Hematopoietic multipotent progenitor cell treated with erythropoietin and hydrocortisone succinate and interleukin-3 and kit ligand, for 6 days (in vitro differentiated cells): ENCODE measurements around the gene DERL2.

Experiments used
- DNase-seq: peaks from one replicate; pipeline ENCODE4 v3.0.0-alpha.2; 2015

Gene DERL2

DNA sequence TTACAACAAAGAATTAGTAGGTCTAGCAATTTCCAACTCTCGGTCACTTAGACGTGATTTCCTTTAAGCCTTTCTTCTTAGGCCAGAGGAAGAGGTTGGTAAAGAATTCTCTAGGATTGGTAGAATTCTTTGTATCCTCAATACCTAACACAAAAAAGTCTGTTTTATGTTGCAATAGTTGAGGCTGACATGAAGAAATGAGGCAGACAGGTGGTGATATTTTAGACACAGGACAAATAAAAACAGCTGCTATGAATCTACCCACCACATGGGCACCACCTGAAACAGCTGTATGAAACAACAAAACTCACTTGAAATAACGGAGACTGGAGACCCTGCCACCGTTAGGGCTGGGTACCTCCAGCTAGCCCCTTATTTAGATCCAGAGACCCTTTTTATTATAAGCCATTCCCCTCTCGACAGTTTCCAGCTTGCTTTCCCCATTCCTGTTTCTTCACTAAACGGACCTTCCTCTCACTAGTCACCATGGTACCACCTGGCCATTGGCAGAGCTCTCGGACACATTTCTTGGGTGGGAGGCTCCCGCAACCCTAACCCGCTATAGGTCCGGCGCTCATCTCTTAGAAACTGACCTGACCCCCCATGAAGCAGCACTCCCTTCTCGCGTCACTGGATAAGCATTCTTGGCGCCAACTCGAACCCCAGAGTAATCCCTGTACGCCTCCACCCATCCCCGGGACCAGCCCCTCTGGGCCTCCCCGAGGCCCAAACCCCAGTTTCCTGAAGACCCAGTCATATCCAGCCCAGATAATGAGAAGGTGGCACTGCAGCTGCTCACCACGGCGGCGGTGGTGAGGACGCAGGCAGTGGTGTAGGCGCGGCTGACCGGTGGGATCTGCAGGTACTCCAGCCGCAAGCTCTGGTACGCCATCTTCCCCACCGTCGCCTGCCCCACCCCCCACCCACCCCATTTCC, at the start of gene DERL2:
Gene DERL2 (minus strand): TSS at position 909 of the 936 bp plus-strand sequence. CDS start 17 bp downstream, at position 892.
- peak; percentile 65 for DNase-seq

GRCh38 chr17:5535436-5535835, 49.5 kb upstream of the DERL2 start:
- no peak for DNase-seq

- DNase-seq = no peak
Measured at GRCh38 chr17:5533486-5534315, 47.7 kb upstream of the DERL2 start.

DNA sequence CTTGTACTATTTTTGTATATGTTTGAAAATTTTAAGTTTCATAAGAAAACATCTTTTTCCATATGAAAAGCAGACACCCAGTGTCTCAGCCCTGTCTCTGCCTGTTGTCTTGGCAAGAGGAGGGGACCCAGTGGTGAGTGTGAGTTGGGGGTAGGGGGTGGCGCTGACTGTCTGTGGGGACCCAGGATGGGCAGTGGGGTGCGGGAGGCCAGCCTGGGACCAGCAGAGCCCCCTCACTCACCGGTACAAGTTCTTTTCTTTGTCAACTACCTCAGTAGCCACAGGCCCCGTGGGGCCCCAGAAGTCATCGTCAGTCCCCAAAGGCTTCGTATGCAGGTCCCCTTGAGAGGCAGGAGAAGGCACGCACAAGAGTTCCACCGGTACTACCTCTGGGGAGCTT, 46.6 kb upstream of the DERL2 start:
- DNase-seq = no peak

DNA sequence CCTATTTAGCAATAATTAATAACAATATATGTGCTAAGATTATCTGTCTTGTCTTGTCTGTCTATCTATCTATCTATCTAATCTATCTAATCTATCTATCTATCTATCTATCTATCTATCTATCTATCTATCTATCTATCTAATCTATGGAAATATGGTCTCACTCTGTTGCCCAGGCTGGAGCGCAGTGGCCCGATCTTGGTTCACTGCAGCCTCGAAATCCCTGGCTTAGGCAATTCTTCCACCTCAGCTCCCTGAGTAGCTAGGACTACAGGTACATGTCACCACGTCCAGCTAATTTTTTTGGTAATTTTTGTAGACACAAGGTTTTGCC, 45.1 kb upstream of the DERL2 start:
- DNase-seq = no peak

GRCh38 chr17:5530265-5531084, 44.5 kb upstream of the DERL2 start:
- DNase-seq = no peak

GRCh38 chr17:5527601-5528250, 41.7 kb upstream of the DERL2 start:
- no peak for DNase-seq

GRCh38 chr17:5526821-5527598, 41.0 kb upstream of the DERL2 start:
- DNase-seq = peak; percentile 28

DNA sequence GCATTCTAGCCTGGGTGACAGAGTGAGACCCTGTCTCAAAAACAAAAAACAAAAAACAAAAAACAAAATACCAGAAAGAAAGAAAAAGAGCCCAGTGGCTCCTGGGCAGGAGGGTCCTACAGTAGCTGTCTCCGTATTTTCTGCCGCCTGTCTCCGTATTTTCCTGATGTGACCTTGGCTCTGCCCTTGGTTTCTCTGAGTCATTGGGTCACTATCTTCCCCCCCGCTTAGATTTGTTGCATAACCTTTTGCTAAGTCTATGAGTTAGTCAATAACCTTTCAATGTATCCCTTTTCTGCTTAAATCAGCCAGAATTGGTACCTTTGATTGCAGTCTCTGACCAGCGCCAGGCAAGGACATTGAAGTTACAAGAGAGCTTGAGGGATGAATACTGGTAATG, 37.3 kb upstream of the DERL2 start:
- no peak for DNase-seq

DNA sequence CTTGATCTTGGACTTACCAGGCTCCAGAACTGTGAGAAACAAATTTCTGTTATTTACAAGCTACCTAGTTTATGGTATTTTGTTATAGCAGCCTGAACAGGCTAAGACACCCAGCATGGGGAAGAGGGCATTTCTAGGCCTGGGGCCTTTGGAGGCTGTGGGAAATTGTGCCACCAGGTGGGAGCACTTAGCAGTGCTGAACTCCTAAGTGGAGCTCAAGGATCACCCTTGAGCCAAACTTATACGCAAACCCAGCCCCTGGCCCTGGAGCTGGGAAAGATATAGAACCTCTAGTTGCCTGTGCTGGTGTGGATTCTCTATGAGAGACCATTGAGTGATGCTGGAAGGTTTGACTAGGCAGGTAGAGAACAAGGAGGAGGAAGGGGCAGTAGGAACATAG, 36.5 kb upstream of the DERL2 start:
- peak; percentile 13 for DNase-seq

DNA sequence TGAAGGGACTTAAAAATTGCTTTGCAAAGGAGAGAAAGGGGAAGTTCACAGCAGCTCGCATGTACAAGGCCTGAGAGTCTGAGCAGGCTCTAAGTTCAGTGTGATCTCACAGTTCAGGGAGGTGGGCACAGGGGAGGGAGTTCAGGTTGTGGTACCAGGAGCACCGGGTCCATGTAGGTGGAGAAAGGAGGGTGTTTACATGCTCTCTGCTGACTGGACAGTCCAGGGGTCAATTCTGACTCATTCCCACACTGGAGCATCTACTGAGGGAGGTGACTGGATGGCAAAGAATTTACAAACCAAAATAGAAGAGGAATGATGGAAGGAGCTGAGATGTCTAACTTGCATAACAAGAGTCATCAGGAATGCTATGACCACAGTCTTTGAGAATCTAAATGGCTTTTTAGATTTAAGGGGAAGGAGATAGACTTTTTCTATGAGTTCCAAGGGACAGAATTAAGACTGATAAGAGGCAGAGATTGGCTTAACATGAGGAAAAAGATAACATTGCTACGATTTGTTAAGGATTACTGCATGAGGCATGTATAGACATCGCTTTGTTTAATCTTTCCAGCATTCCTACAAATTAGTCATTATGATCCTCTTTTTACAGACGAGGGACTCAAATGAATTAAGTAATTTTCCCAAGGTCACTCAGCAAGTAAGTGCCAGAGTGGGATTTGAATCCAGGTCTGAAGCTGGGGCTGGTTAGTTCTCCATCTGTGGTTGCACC, 30.2 kb upstream of the DERL2 start:
- DNase-seq = peak; percentile 10

- no peak for DNase-seq
Measured at GRCh38 chr17:5514976-5515375, 29.0 kb upstream of the DERL2 start.

DNA sequence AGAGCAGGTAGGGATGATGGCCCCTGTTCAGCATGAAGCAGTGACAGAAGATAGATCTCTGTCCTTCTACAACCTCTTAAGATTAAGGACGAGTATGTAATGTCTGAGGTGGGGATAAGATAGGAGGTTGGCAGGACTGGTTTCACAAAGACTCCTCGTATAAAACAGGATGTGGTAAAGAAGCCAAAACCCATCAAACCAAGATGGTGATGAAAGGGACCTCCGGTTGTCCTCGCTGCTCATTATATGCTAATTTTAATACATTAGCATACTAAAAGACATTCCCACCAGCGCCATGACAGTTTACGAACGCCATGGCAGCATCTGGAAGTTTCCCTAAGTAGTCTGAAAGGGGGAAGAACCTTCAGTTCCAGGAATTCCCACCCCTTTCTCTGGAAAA, 27.6 kb upstream of the DERL2 start:
- DNase-seq = peak; percentile 62

GRCh38 chr17:5511401-5512225, 25.6 kb upstream of the DERL2 start:
- DNase-seq = peak; percentile 52

DNA sequence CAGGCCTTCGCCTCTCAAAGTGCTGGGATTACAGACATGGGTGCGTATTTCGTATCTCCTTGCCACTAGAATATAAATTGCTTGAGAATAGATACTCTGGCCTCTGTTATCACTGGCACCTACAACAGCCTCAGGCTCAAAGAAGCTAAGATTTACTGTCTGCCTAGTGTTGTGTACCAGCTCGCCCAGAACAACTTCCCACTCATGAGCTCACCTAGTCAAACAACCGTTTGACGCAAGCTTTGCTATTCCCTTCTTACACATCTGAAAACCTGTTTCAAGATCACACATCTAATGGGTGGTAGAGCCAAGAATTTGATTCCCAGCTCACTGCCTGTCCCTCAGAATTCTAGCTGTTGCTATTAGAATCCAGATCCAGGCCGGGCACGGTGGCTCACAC, 24.8 kb upstream of the DERL2 start:
- no peak for DNase-seq

DNA sequence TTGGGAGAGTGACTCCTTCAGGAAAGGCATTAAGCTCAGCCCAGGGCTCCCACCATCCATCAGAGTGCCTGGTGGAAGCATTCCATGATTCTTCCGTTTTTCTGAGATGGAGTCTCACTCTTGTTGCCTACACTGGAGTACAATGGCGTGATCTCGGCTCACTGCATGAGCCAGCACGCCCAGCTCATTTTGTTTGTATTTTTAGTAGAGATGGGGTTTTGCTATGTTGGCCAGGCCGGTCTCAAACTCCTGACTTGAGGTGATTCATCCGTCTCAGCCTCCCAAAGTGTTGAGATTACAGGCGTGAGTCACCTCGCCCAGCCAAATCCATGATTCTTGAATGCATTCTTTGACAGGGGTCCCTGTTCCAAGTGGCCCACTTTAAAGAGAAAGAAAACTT, 23.5 kb upstream of the DERL2 start:
- no peak for DNase-seq

DNA sequence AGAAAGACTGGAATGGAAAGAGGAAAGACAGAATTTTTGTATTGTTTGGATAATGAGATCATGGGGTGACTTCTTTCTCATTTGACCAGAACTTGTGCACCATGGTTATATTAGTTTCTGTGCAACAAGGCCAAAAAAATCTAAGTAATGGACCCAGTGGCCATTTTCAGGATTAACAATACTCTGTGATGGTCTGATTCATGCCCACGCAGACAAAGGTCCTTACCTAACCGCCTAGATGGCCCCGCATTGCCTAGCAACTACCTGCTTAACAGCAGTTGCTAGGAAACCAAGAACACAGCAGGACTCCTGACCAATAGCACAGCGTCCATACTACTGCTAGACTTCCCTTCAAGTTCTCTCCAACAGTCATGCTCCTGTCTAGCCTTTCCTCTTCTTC, 22.8 kb upstream of the DERL2 start:
- DNase-seq = no peak

DNA sequence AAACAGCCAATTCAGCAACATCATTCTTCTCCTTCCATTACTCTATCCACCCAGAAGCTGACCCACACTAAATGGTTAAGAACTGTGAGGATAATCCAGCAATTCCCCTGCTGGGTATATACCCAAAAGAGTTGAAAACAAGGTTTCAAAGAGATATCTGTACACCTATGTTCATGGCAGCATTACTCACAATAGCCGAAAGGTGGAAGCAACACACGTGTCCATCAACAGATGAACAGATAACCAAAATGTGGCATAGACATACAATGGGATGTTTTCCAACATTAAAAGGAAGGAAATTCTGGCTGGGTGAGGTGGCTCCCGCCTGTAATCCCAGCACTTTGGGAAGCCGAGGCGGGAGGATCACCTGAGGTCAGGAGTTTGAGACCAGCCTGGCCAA, 20.3 kb upstream of the DERL2 start:
- no peak for DNase-seq

DNA sequence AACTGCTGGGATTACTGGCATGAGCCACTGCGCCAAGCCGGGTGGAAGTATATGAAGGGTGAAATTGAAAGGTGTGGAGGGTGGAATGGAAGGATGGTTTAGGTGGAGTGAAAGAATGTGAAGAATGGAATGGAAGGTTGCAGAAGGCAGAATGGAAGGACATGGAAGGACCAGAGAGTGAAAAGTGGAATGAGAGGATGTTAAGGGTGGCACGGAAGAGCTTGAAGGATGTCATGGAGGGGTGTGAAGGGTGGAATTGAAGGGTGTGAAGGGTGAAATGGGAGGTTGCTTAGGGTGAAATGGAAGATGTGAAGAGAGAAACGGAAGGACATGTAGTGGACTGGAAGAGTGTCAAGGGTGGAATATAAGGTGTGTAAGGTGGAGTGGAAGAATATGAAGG, 16.6 kb upstream of the DERL2 start:
- DNase-seq = no peak

- no peak for DNase-seq
Measured at GRCh38 chr17:5501685-5502084, 15.7 kb upstream of the DERL2 start.
